Mesothelial cell of epicardium (in vitro differentiated cells): ENCODE data around the gene TEAD4. TPM values are rescaled to one million over a fixed set of nuclear protein-coding genes. Genes with fewer than 3 reads are reported as not detected.

Source experiments
- DNase-seq, 2 experiments: peaks; one replicate each; pipeline ENCODE4 v3.0.0; 2021; ENCODE audit warnings: low spot score in 2 of 2; ENCODE audit not compliant: unreplicated experiment in 2 of 2
- H3K27ac Mint-ChIP-seq: 2 replicates; pipeline ENCODE4 v1.8.0; 2021; ENCODE audit warnings: mixed read lengths
- H3K27me3 Mint-ChIP-seq: 2 replicates; pipeline ENCODE4 v1.8.0; 2021; ENCODE audit warnings: low read depth, mixed read lengths
- H3K36me3 Mint-ChIP-seq: 2 replicates; pipeline ENCODE4 v1.8.0; 2021; ENCODE audit warnings: mixed read lengths
- H3K4me1 Mint-ChIP-seq: 2 replicates; pipeline ENCODE4 v1.8.0; 2021; ENCODE audit warnings: mixed read lengths
- H3K4me3 Mint-ChIP-seq: 2 replicates; pipeline ENCODE4 v1.8.0; 2021; ENCODE audit warnings: mild to moderate bottlenecking, moderate library complexity, mixed read lengths
- H3K9me3 Mint-ChIP-seq: 2 replicates; pipeline ENCODE4 v1.8.0; 2021; ENCODE audit warnings: mixed read lengths
- total RNA-seq: library from RNA; stranded (reverse); gene quantifications from 3 replicates; pipeline ENCODE4 v1.2.1, GENCODE V29; 2021
- TF ChIP-seq, protein P1 (sequence below): fragments of 200-600 bp; sonication (generic); IDR thresholded peaks from one replicate; pipeline ENCODE4 v1.5.0; 2021; ENCODE audit warnings: antibody characterized with exemption; ENCODE audit not compliant: unreplicated experiment

TEAD4 gene
- total RNA-seq, 1 donor from 2014 or later: 32.3 TPM

- Mint-ChIP-seq H3K9me3 (no peaks in the 10 kb centered on the region), H3K4me3 (no peak overlapping the region), H3K36me3 (peaks cover 5% of the 10 kb centered on the region), H3K27me3 (no peaks in the 10 kb centered on the region), H3K4me1 (no peaks in the 10 kb centered on the region), H3K27ac (no peak overlapping the region)
- TF ChIP-seq, protein P1, sequence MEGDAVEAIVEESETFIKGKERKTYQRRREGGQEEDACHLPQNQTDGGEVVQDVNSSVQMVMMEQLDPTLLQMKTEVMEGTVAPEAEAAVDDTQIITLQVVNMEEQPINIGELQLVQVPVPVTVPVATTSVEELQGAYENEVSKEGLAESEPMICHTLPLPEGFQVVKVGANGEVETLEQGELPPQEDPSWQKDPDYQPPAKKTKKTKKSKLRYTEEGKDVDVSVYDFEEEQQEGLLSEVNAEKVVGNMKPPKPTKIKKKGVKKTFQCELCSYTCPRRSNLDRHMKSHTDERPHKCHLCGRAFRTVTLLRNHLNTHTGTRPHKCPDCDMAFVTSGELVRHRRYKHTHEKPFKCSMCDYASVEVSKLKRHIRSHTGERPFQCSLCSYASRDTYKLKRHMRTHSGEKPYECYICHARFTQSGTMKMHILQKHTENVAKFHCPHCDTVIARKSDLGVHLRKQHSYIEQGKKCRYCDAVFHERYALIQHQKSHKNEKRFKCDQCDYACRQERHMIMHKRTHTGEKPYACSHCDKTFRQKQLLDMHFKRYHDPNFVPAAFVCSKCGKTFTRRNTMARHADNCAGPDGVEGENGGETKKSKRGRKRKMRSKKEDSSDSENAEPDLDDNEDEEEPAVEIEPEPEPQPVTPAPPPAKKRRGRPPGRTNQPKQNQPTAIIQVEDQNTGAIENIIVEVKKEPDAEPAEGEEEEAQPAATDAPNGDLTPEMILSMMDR: no peak
- DNase-seq: no peak
These were observed 50.6 kb downstream of the TEAD4 start for GRCh38 chr12:3009780-3010179.

DNA sequence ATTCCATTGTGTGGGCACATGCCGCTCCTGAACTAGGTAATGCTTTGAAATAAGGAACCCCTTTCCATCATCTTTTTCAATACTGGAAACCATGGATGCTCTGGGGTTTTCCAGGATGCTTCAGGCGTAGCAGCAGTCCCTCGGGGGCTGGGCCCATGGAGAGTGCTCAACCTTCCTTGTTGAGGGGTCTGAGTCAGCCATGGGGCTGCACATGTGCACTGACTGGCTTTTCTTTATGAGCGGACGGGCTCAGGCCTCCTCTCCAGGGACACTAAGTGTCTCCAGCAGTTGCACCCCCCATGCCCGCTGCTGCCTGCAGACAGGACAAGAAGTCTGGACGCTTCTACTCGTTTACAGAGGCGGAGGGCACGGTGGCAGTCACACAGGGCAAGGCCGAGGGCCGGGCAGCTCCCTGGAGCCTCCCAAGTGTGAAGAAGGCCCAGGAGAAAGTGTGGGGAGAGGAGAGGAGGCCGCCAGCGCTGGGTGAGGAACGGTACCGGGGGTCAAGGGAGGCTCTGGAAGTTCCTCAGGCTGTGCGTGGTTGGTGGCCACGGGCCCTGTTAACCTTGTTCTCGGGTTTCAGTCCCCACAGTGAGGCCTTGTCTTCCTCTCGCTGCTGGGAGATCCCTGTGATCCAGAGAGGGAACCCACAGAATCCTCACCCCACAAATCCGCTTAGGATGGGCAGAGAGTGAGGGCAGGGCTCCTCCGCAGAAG, 51.2 kb downstream of the TEAD4 start:
- Mint-ChIP-seq H3K4me1 (no peaks in the 10 kb centered on the region), H3K27ac (no peak overlapping the region), H3K36me3 (peaks cover 2% of the 10 kb centered on the region), H3K9me3 (no peaks in the 10 kb centered on the region), H3K4me3 (no peak overlapping the region), H3K27me3 (no peaks in the 10 kb centered on the region)
- TF ChIP-seq, protein P1: no peak
- no peak for DNase-seq

- no peak for DNase-seq
- Mint-ChIP-seq H3K9me3 (no peaks in the 10 kb centered on the region), H3K4me1 (no peaks in the 10 kb centered on the region), H3K27ac (no peak overlapping the region), H3K4me3 (no peak overlapping the region), H3K36me3 (peaks cover 6% of the 10 kb centered on the region), H3K27me3 (no peaks in the 10 kb centered on the region)
- TF ChIP-seq, protein P1: no peak
These were observed 53.6 kb downstream of the TEAD4 start for GRCh38 chr12:3012786-3013185.

DNA sequence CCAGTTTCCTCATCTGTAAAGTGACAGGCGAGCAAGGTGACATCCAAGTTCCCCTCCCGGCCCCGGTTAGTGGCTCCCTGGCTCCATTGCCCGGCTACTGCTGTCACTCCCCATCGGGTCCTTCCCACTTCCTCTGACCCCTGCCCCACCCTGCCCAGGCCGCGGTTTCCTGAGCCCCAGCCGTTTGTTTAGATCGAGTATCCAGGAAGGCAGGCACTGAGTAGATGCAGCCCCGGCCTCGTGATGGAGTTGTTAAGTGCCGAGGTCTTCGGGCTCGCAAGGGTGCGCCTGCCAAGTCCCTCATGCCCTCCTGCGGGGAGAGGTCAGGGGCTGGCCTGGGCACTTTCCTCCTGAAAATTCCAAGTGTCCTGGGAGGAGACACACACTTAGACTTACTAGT, 55.4 kb downstream of the TEAD4 start:
- H3K27ac Mint-ChIP-seq: no peak overlapping the region
- H3K9me3 Mint-ChIP-seq: no peaks in the 10 kb centered on the region
- no peaks in the 10 kb centered on the region for H3K27me3 Mint-ChIP-seq
- TF ChIP-seq, protein P1: no peak
- DNase-seq: no peak
- H3K4me3 Mint-ChIP-seq: no peak overlapping the region
- no peaks in the 10 kb centered on the region for H3K4me1 Mint-ChIP-seq
- peaks cover 7% of the 10 kb centered on the region for H3K36me3 Mint-ChIP-seq

DNA sequence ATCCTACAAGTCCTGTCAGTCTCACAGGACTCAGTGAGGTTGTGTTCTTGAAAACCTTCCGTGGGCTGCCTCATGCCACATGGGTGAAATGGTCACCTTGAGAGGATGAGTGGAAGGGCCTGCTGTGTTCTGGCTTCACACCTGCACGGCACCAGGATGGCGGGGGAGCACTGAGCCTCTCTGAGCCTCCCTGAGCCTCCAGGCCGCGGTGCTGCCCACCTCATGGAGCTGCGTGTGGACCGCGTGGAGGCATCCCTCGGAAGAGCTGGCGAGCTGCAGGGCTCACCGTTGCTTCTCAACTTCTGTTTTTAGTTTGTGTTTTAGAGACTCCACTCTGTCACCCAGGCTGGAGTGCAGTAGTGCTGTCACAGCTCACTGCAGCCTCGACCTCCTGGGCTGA, 56.2 kb downstream of the TEAD4 start:
- H3K27me3 Mint-ChIP-seq: no peaks in the 10 kb centered on the region
- H3K36me3 Mint-ChIP-seq: peaks cover 8% of the 10 kb centered on the region
- no peak for DNase-seq
- TF ChIP-seq, protein P1: no peak
- no peak overlapping the region for H3K4me3 Mint-ChIP-seq
- H3K27ac Mint-ChIP-seq: no peak overlapping the region
- no peaks in the 10 kb centered on the region for H3K9me3 Mint-ChIP-seq
- no peaks in the 10 kb centered on the region for H3K4me1 Mint-ChIP-seq
